ENCODE measurements around the gene WDR45B.

GRCh38 chr17:82655523-82655922 lies 7.3 kb upstream of the WDR45B start:
- no peak for TF ChIP-seq POLR2AphosphoS5 (IDR thresholded peaks at IDR 0.05)
- TF ChIP-seq CTCF (IDR thresholded peaks at IDR 0.05 in 8 of 11, conservative IDR thresholded peaks at IDR 0.05 in 3 of 11) = no peak
- no peak for TF ChIP-seq POLR2A (IDR thresholded peaks at IDR 0.05)

Measured in spleen (tissue), 7 donors.